ENCODE results near the gene SCN7A.

Gene SCN7A

DNA sequence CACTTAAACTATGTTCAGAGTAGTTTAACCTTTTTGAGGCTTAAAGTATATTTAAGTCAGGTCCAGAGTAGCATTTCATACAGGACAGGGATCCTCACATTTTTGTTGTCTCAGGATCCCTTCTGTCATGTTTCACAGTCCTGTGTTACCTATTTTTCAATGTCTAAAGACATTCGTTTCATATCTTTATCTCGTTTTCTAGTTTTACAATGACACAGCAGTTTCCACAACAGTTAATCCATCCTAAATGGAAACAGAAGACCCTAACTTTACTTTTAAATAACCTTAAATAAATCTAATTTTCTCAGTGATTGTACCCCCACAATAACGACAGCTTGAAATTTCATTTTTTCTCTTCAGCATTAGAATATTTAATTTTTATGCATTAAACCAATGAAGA lies 101.0 kb downstream of the SCN7A start:
- Mint-ChIP-seq H3K9me3 (no peaks in the 10 kb centered on the region), H3K27ac (no peak overlapping the region), H3K27me3 (ENCODE audit: low read depth, poor library complexity) (peaks cover 2% of the 10 kb centered on the region), H3K36me3 (ENCODE audit: low read depth) (no peaks in the 10 kb centered on the region), H3K4me1 (no peaks in the 10 kb centered on the region), H3K4me3 (no peak overlapping the region)
- TF ChIP-seq, protein P1, sequence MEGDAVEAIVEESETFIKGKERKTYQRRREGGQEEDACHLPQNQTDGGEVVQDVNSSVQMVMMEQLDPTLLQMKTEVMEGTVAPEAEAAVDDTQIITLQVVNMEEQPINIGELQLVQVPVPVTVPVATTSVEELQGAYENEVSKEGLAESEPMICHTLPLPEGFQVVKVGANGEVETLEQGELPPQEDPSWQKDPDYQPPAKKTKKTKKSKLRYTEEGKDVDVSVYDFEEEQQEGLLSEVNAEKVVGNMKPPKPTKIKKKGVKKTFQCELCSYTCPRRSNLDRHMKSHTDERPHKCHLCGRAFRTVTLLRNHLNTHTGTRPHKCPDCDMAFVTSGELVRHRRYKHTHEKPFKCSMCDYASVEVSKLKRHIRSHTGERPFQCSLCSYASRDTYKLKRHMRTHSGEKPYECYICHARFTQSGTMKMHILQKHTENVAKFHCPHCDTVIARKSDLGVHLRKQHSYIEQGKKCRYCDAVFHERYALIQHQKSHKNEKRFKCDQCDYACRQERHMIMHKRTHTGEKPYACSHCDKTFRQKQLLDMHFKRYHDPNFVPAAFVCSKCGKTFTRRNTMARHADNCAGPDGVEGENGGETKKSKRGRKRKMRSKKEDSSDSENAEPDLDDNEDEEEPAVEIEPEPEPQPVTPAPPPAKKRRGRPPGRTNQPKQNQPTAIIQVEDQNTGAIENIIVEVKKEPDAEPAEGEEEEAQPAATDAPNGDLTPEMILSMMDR (IDR thresholded peaks at IDR 0.05) = no peak
- no peak for DNase-seq

DNA sequence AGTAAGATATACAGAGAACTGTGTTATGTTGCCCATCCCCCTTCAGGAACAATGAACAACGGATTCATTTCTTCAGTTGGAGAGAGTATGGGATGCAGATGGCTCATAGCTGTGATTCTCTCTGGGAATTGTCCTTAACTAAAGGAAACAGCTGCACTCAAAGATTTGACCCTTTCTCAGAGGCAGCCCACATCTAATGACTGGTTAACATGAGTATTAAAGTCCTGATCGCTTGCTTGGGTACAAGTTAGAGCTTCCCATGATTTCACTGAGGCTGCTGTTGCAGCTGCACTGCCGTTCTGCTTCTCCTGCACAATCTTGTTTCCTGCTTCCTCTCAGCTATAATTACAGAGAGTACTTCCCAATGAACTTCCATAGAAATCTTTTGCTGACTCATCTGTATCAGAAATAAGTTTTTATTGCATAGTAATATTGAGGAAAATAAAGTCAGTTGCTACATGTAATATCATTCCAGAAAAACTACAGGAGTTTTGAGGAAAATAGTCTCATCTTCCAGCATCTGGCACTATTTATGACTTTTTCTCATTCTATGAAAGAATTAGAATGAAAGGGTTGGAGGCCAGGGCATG lies 105.5 kb downstream of the SCN7A start:
- no peaks in the 10 kb centered on the region for H3K27me3 Mint-ChIP-seq (ENCODE audit: low read depth, poor library complexity)
- TF ChIP-seq, protein P1 (IDR thresholded peaks at IDR 0.05) = no peak
- DNase-seq = no peak
- H3K4me3 Mint-ChIP-seq = no peak overlapping the region
- no peaks in the 10 kb centered on the region for H3K9me3 Mint-ChIP-seq
- H3K4me1 Mint-ChIP-seq = no peaks in the 10 kb centered on the region
- no peak overlapping the region for H3K27ac Mint-ChIP-seq
- no peaks in the 10 kb centered on the region for H3K36me3 Mint-ChIP-seq (ENCODE audit: low read depth)

GRCh38 chr2:166385313-166385712 lies 108.7 kb downstream of the SCN7A start:
- no peaks in the 10 kb centered on the region for H3K27me3 Mint-ChIP-seq (ENCODE audit: low read depth, poor library complexity)
- TF ChIP-seq, protein P1 (IDR thresholded peaks at IDR 0.05) = no peak
- H3K9me3 Mint-ChIP-seq = no peaks in the 10 kb centered on the region
- no peak overlapping the region for H3K4me3 Mint-ChIP-seq
- DNase-seq = no peak
- H3K36me3 Mint-ChIP-seq (ENCODE audit: low read depth) = no peaks in the 10 kb centered on the region
- H3K27ac Mint-ChIP-seq = no peak overlapping the region
- no peaks in the 10 kb centered on the region for H3K4me1 Mint-ChIP-seq

DNA sequence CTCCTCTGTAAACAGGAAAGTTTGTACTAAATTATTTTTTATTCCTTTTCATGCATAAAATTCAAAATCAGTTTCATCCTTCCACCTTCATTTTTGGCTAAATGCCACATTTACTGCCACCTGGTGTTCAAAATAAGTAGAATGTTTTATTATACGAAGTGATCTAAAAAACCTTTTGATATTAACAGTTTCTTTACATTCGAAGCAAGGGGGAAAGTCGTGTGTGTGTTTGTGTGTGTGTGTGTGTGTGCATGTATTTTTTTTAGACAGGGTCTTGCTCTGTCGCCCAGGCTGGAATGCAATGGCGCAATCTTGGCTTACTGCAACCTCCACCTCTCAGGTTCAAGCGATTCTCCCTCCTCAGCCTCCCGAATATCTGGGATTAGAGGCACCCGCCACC lies 109.3 kb downstream of the SCN7A start:
- no peak overlapping the region for H3K27ac Mint-ChIP-seq
- no peaks in the 10 kb centered on the region for H3K27me3 Mint-ChIP-seq (ENCODE audit: low read depth, poor library complexity)
- TF ChIP-seq, protein P1 (IDR thresholded peaks at IDR 0.05) = peak; percentile 41
- DNase-seq = no peak
- H3K4me1 Mint-ChIP-seq = no peaks in the 10 kb centered on the region
- no peaks in the 10 kb centered on the region for H3K9me3 Mint-ChIP-seq
- H3K36me3 Mint-ChIP-seq (ENCODE audit: low read depth) = no peaks in the 10 kb centered on the region
- H3K4me3 Mint-ChIP-seq = no peak overlapping the region

GRCh38 chr2:166382448-166382847 lies 111.6 kb downstream of the SCN7A start:
- DNase-seq = no peak
- Mint-ChIP-seq H3K27ac (no peak overlapping the region), H3K4me1 (no peaks in the 10 kb centered on the region), H3K9me3 (no peaks in the 10 kb centered on the region), H3K36me3 (ENCODE audit: low read depth) (no peaks in the 10 kb centered on the region), H3K4me3 (no peak overlapping the region), H3K27me3 (ENCODE audit: low read depth, poor library complexity) (peaks cover 14% of the 10 kb centered on the region)
- TF ChIP-seq, protein P1 (IDR thresholded peaks at IDR 0.05) = no peak

- no peak for DNase-seq
- Mint-ChIP-seq H3K9me3 (no peaks in the 10 kb centered on the region), H3K4me3 (no peak overlapping the region), H3K27ac (no peak overlapping the region), H3K36me3 (ENCODE audit: low read depth) (no peaks in the 10 kb centered on the region), H3K27me3 (ENCODE audit: low read depth, poor library complexity) (peaks cover 33% of the 10 kb centered on the region), H3K4me1 (peaks cover 10% of the 10 kb centered on the region)
- TF ChIP-seq, protein P1 (IDR thresholded peaks at IDR 0.05) = no peak
Measured at GRCh38 chr2:166380615-166381014, 113.4 kb downstream of the SCN7A start.

All from nephron progenitor cell (in vitro differentiated cells).